ENCODE data around the gene MGARP. TPM values are rescaled to one million over a fixed set of nuclear protein-coding genes. Genes with fewer than 3 reads are reported as not detected.

MGARP gene
- total and polyA plus RNA-seq, 12 donors: 0.36 to 2.3 (median 1.4) TPM; not detected in 1

GRCh38 chr4:139219450-139220055, 60.5 kb downstream of the MGARP start:
- 83 to 93% methylated on average over 4 of the region's 4 CpGs for WGBS, 2 donors
- Histone ChIP-seq H3K4me1 (peaks cover 0 to 16% (median 3%) of the 10 kb centered on the region in 9 donors), H3K27me3 (no peaks in the 10 kb centered on the region), H3K27ac (no peak overlapping the region), H3K9me3 (peaks cover 0 to 8% (median 0%) of the 10 kb centered on the region in 11 donors), H3K4me3 (no peak overlapping the region), H3K36me3 (no peaks in the 10 kb centered on the region)
- DNase-seq (no peak), ATAC-seq (no peak)
- intact Hi-C loops (cut with DNase I): loop anchor here in 1 of 10 donors (10.0 kb wide), 1 partner anchor 65 kb away; the partner anchor contains the start of gene MGARP
- no peak for TF ChIP-seq CTCF (IDR thresholded peaks at IDR 0.05)

Other genes with a start within 250 kb of the MGARP start
- gene ELF2, start 103.0 kb downstream of the MGARP start, total RNA-seq: 10 to 100 TPM; 31.9 to 43.5 (median 35.7) TPM
- 10 to 100 TPM; 13.3 to 15.8 TPM for gene ELF2, start 103.0 kb downstream of the MGARP start, polyA plus RNA-seq
- 10 to 100 TPM; 26.1 to 45.4 (median 33.7) TPM for gene NAA15, start 21.3 kb upstream of the MGARP start, total RNA-seq
- gene NAA15, start 21.3 kb upstream of the MGARP start, polyA plus RNA-seq: 10 to 100 TPM in 1 of 2 donors, 1 to 10 TPM in 1; 8.2 to 12.0 TPM
- gene NDUFC1, start 22.3 kb upstream of the MGARP start, total RNA-seq: 100 to 1,000 TPM; 184 to 248 (median 204) TPM
- gene NDUFC1, start 22.3 kb upstream of the MGARP start, polyA plus RNA-seq: 100 to 1,000 TPM; 213 to 266 TPM
- 1 to 10 TPM; 5.6 to 7.5 (median 6.8) TPM for gene RAB33B, start 173.9 kb upstream of the MGARP start, total RNA-seq
- 1 to 10 TPM; 2.4 to 5.9 TPM for gene RAB33B, start 173.9 kb upstream of the MGARP start, polyA plus RNA-seq